ENCODE measurements around the gene PAX5. TPM values are rescaled to one million over a fixed set of nuclear protein-coding genes. Genes with fewer than 3 reads are reported as not detected.

Gene PAX5
- polyA plus RNA-seq, 4 donors = under 0.01 to 1.1 (median 0.22) TPM; not detected in 1

DNA sequence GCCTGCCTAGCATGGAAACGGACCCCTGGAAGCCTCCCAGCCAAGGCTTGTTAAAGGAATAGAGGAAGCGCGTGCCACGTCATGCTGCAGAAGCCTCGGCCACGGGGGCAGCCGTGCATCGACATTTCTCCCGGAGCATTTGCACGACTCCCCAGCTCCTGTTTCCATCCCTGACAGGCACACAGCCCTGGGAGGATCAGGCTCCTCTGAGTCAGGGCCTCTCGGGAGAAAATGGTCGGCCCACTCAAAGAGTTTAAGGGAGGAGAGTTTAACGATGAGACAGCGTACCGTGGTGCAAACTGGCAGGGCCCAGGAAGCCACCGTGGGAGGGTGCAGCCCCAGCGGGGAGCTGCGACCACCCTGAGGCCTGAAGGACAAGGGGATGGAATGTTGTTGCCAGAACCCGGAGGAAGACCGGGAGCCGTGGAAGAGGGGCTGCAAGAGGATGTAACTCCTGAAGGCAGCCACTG is 213.6 kb downstream of the PAX5 start:
- no peaks in the 10 kb centered on the region for H3K9me3 ChIP-seq (ENCODE audit: control insufficient read depth in 2 of 2, insufficient read depth in 1 of 2, low read depth in 1 of 2, low read length in 1 of 2)
- H3K27ac ChIP-seq (ENCODE audit: low read depth in 1 of 3, low read length in 2 of 3) = no peak overlapping the region
- H3K4me1 ChIP-seq (ENCODE audit: control insufficient read depth in 3 of 3, insufficient read depth in 2 of 3, low read depth in 1 of 3, low read length in 2 of 3) = peaks cover 0 to 10% (median 0%) of the 10 kb centered on the region in 3 donors
- H3K27me3 ChIP-seq (ENCODE audit: control insufficient read depth in 3 of 3, insufficient read depth in 3 of 3, low read length in 3 of 3) = peaks cover 0 to 39% (median 6%) of the 10 kb centered on the region in 3 donors
- WGBS, 3 donors = 78 to 88% (median 78%) methylated on average over 21 of the region's 21 CpGs
- H3K4me3 ChIP-seq (ENCODE audit: low read depth in 1 of 3, low read length in 3 of 3) = no peak overlapping the region
- DNase-seq = no peak
- FAIRE-seq = no peak
- no peaks in the 10 kb centered on the region for H3K36me3 ChIP-seq (ENCODE audit: control insufficient read depth in 3 of 3, insufficient read depth in 2 of 3, low read depth in 1 of 3, low read length in 3 of 3)

DNA sequence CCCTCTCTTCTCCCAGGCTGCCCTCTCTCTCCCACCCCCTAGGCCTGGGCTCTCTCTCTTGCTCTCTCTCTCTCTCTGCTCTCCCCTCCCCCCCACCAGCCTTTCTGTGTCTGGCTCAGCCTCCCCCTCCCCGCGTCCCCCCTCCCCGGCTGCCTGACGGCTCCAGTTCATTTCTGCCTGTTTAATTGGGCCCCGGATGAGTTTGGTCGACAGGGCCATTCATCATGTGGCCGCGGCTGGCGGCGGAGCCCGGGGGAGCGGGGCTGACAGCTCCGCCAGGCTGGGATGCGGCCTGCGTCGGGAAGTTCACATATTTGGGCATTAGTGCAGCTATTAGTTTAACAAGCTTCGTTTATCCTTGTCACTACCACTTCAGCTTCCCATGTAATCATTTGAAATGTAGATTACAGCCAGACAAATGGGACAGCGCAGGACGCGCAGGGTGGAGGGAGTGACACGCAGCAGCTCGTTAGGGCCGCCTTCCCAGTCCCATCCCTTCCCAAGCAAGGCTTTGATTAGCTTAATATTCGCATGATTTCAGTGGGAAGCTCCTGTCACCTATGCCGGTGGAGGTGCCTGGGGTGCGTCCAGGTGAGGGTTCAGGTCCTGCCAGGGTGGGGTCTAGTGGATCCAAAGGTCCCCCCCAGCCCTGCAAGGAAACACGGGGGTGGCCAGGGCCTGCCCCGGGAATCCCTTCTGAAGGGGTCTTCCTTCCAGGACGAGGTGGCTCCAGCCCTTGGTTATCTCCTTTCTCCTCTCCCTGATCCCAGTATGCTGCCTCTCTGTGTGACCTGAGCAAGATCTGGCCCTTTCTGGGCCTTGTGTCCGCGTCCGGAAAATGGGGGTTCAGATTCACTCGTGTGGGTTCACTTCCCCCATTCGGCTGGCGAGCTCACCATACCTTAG is 214.8 kb downstream of the PAX5 start:
- FAIRE-seq (no peak), DNase-seq (no peak)
- WGBS, 3 donors = 46 to 52% (median 49%) methylated on average over 31 to 35 of the region's 35 CpGs
- H3K4me1 ChIP-seq (ENCODE audit: control insufficient read depth in 3 of 3, insufficient read depth in 2 of 3, low read depth in 1 of 3, low read length in 2 of 3) = peaks cover 0 to 10% (median 0%) of the 10 kb centered on the region in 3 donors
- peak overlapping the region in 1 of 3 donors; percentile 25 for H3K4me3 ChIP-seq (ENCODE audit: low read depth in 1 of 3, low read length in 3 of 3)
- no peaks in the 10 kb centered on the region for H3K9me3 ChIP-seq (ENCODE audit: control insufficient read depth in 2 of 2, insufficient read depth in 1 of 2, low read depth in 1 of 2, low read length in 1 of 2)
- H3K27ac ChIP-seq (ENCODE audit: low read depth in 1 of 3, low read length in 2 of 3) = peak overlapping the region in 1 of 3 donors; percentile 29
- H3K36me3 ChIP-seq (ENCODE audit: control insufficient read depth in 3 of 3, insufficient read depth in 2 of 3, low read depth in 1 of 3, low read length in 3 of 3) = no peaks in the 10 kb centered on the region
- H3K27me3 ChIP-seq (ENCODE audit: control insufficient read depth in 3 of 3, insufficient read depth in 3 of 3, low read length in 3 of 3) = peaks cover 0 to 39% (median 6%) of the 10 kb centered on the region in 3 donors

DNA sequence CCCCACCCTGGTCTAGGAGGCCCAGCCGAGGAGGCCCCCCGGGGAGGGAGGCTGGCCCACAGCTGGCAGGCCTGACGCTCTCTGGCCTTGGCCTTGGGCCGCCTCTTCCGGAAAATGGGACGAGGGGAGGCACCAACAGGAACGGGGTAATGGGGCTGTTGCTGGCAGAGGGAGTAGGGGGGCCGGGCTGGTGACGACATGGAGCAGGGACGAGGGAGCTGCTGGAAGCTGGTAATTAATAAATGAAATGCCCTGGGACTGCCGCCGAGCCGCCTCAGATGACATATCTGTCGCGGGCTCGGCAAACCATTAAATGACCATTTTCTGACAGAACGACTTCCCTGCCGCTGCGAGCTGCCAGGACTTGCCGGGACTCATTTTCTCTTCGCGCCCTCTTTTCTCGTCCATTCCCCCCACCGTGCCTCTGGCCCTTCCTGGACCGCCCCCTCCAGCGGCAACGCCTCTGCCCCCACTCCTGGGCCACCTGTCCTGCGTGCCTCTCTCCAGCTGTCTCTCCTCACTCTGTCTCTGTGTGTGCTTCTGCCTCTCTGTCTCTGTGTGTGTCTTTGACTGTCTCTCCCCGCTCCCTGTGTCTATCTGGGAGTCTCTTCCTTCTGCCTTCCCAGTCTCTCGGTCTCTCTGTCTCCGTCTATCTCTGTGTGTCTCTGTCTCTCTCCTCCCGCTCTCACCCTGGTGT is 215.7 kb downstream of the PAX5 start:
- DNase-seq = peak in 1 of 2 donors; percentile 26
- 14 to 23% (median 15%) methylated on average over 27 to 32 of the region's 32 CpGs for WGBS, 3 donors
- Histone ChIP-seq H3K4me1 (ENCODE audit: control insufficient read depth in 3 of 3, insufficient read depth in 2 of 3, low read depth in 1 of 3, low read length in 2 of 3) (peaks cover 0 to 10% (median 0%) of the 10 kb centered on the region in 3 donors), H3K9me3 (ENCODE audit: control insufficient read depth in 2 of 2, insufficient read depth in 1 of 2, low read depth in 1 of 2, low read length in 1 of 2) (no peaks in the 10 kb centered on the region), H3K36me3 (ENCODE audit: control insufficient read depth in 3 of 3, insufficient read depth in 2 of 3, low read depth in 1 of 3, low read length in 3 of 3) (no peaks in the 10 kb centered on the region), H3K27ac (ENCODE audit: low read depth in 1 of 3, low read length in 2 of 3) (peak overlapping the region in 1 of 3 donors; percentile 29), H3K27me3 (ENCODE audit: control insufficient read depth in 3 of 3, insufficient read depth in 3 of 3, low read length in 3 of 3) (peaks cover 0 to 39% (median 6%) of the 10 kb centered on the region in 3 donors), H3K4me3 (ENCODE audit: low read depth in 1 of 3, low read length in 3 of 3) (peak overlapping the region in 1 of 3 donors; percentile 25)
- no peak for FAIRE-seq

DNA sequence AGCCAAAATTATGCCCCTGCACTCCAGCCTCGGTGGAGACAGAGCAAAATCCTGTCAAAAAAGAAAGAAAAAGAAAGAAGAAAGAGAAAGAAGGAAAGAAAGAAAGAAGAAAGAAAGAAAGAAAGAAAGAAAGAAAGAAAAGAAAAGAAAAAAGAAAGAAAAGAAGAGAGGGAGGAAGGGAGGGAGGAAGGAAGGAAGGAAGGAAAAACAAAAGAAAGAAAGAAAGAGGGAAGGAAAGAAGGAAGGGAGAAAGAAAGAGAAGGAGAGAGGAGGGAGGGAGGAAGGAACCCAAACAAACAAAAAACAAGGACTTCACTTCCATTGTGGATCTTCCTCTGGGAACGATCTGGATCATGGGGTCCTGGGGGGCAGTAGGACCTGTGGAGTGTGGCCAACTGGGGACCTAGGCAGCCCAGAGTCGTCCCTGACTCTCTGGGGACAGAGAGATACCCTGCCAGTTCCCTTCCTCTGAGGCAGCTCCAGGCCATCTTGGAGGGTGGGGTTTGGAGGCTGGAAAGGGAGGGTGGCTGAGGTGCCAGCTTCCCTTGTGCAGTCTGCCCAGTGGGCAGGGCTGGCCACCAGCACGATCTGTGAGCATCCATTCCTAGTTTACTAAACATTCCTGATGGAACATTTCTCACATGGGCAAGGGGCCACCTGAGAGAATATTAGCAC is 216.8 kb downstream of the PAX5 start:
- no peak overlapping the region for H3K4me3 ChIP-seq (ENCODE audit: low read depth in 1 of 3, low read length in 3 of 3)
- peaks cover 0 to 10% (median 0%) of the 10 kb centered on the region in 3 donors for H3K4me1 ChIP-seq (ENCODE audit: control insufficient read depth in 3 of 3, insufficient read depth in 2 of 3, low read depth in 1 of 3, low read length in 2 of 3)
- no peak for DNase-seq
- 61 to 68% (median 63%) methylated on average over 4 of the region's 4 CpGs for WGBS, 3 donors
- H3K36me3 ChIP-seq (ENCODE audit: control insufficient read depth in 3 of 3, insufficient read depth in 2 of 3, low read depth in 1 of 3, low read length in 3 of 3) = no peaks in the 10 kb centered on the region
- H3K9me3 ChIP-seq (ENCODE audit: control insufficient read depth in 2 of 2, insufficient read depth in 1 of 2, low read depth in 1 of 2, low read length in 1 of 2) = no peaks in the 10 kb centered on the region
- H3K27ac ChIP-seq (ENCODE audit: low read depth in 1 of 3, low read length in 2 of 3) = no peak overlapping the region
- peaks cover 0 to 39% (median 6%) of the 10 kb centered on the region in 3 donors for H3K27me3 ChIP-seq (ENCODE audit: control insufficient read depth in 3 of 3, insufficient read depth in 3 of 3, low read length in 3 of 3)
- no peak for FAIRE-seq

DNA sequence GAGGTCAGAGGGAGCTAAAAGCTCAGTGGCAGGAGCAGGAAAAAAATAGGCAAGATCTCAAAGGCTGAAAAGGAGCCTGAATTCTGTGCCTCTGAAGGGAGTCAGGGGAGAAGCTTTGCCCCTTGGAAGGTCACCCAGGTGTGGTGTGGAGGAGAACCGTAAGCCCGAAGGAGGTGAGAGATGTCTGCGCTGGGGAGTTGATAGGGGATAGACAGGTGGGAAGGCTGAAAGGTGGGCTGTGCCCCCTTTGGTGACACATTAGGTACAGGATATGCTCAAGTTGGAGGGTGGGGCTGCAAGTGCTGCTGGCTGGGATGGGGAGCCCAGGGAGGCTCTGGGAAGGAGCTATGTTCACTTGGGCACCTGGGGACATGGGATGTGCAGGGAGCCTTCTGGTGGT is 217.7 kb downstream of the PAX5 start:
- FAIRE-seq (no peak), DNase-seq (no peak)
- WGBS, 3 donors = 97 to 98% (median 98%) methylated on average over 3 of the region's 3 CpGs
- Histone ChIP-seq H3K9me3 (ENCODE audit: control insufficient read depth in 2 of 2, insufficient read depth in 1 of 2, low read depth in 1 of 2, low read length in 1 of 2) (no peaks in the 10 kb centered on the region), H3K36me3 (ENCODE audit: control insufficient read depth in 3 of 3, insufficient read depth in 2 of 3, low read depth in 1 of 3, low read length in 3 of 3) (no peaks in the 10 kb centered on the region), H3K27me3 (ENCODE audit: control insufficient read depth in 3 of 3, insufficient read depth in 3 of 3, low read length in 3 of 3) (peaks cover 0 to 43% (median 6%) of the 10 kb centered on the region in 3 donors), H3K27ac (ENCODE audit: low read depth in 1 of 3, low read length in 2 of 3) (no peak overlapping the region), H3K4me1 (ENCODE audit: control insufficient read depth in 3 of 3, insufficient read depth in 2 of 3, low read depth in 1 of 3, low read length in 2 of 3) (peaks cover 0 to 10% (median 0%) of the 10 kb centered on the region in 3 donors), H3K4me3 (ENCODE audit: low read depth in 1 of 3, low read length in 3 of 3) (no peak overlapping the region)

DNA sequence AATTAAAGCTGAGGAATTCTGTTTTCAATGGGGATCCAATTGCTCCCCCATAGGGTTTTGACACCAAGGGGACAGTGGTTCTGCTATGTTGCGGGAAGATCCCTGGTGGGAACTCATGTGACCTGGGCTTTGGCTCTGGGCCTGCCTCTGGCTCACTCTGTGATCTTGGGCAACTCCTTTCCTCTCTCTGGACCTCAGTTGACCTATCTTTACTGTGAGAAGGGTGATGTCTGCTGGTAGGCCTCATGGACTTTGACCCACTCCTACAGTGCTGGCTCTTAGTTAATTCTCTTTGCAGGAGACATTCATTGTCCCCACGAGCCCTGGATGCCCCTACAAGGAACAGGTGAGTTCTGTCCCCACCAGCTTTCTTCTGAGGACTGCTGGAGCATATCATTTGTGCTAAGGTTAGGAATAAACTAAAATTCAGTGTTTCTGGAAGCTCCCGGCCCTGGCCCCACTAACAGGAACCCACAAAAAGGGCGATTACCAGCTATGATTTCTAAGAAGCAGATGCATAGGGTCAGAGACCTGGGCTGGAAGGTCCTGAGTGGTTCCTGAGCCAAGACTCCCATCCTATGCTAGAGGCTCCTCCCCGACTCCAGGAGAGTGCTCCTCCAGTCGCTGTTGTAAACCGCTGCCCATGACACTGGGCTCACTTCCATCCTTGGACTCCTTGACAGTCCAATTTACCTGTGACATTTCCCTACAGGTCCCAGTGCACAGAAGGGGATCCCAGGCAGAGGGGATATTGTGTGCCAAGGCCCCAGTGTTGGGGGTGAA is 218.3 kb downstream of the PAX5 start:
- no peaks in the 10 kb centered on the region for H3K9me3 ChIP-seq (ENCODE audit: control insufficient read depth in 2 of 2, insufficient read depth in 1 of 2, low read depth in 1 of 2, low read length in 1 of 2)
- no peak overlapping the region for H3K27ac ChIP-seq (ENCODE audit: low read depth in 1 of 3, low read length in 2 of 3)
- H3K4me1 ChIP-seq (ENCODE audit: control insufficient read depth in 3 of 3, insufficient read depth in 2 of 3, low read depth in 1 of 3, low read length in 2 of 3) = peaks cover 0 to 10% (median 0%) of the 10 kb centered on the region in 3 donors
- H3K4me3 ChIP-seq (ENCODE audit: low read depth in 1 of 3, low read length in 3 of 3) = no peak overlapping the region
- WGBS, 3 donors = 78 to 87% (median 78%) methylated on average over 7 of the region's 7 CpGs
- peak; percentile 20 to 76 for DNase-seq
- H3K36me3 ChIP-seq (ENCODE audit: control insufficient read depth in 3 of 3, insufficient read depth in 2 of 3, low read depth in 1 of 3, low read length in 3 of 3) = no peaks in the 10 kb centered on the region
- peaks cover 0 to 39% (median 6%) of the 10 kb centered on the region in 3 donors for H3K27me3 ChIP-seq (ENCODE audit: control insufficient read depth in 3 of 3, insufficient read depth in 3 of 3, low read length in 3 of 3)
- FAIRE-seq = no peak

DNA sequence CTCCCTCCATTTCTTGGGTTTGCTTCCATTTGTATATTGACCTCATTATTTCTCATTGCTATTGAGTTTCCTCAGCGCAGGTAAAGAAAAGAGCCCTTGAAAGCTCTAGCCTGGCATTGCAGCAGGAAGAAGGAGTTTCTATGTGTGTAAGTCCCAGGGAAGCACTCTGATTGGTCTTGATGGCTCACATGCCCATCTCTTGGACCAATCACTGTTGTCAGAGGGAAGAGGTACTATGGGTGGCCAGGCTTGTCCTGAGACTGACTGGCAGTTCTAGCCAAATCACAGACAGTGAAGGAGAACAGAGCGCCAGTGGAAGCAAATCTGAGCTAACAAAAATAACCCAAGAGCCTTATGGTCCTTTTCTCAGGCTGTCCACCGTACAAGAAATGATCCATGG is 219.0 kb downstream of the PAX5 start:
- H3K9me3 ChIP-seq (ENCODE audit: control insufficient read depth in 2 of 2, insufficient read depth in 1 of 2, low read depth in 1 of 2, low read length in 1 of 2) = no peaks in the 10 kb centered on the region
- DNase-seq (no peak), FAIRE-seq (no peak)
- no peak overlapping the region for H3K27ac ChIP-seq (ENCODE audit: low read depth in 1 of 3, low read length in 2 of 3)
- peaks cover 0 to 10% (median 0%) of the 10 kb centered on the region in 3 donors for H3K4me1 ChIP-seq (ENCODE audit: control insufficient read depth in 3 of 3, insufficient read depth in 2 of 3, low read depth in 1 of 3, low read length in 2 of 3)
- 93 to 98% (median 95%) methylated on average over 3 of the region's 3 CpGs for WGBS, 3 donors
- no peaks in the 10 kb centered on the region for H3K36me3 ChIP-seq (ENCODE audit: control insufficient read depth in 3 of 3, insufficient read depth in 2 of 3, low read depth in 1 of 3, low read length in 3 of 3)
- no peak overlapping the region for H3K4me3 ChIP-seq (ENCODE audit: low read depth in 1 of 3, low read length in 3 of 3)
- H3K27me3 ChIP-seq (ENCODE audit: control insufficient read depth in 3 of 3, insufficient read depth in 3 of 3, low read length in 3 of 3) = peaks cover 0 to 32% (median 6%) of the 10 kb centered on the region in 3 donors
